Measurements from ENCODE around the gene YIPF1.

Gene YIPF1

GRCh38 chr1:53862507-53862906 is 27.1 kb downstream of the YIPF1 start:
- H3K27ac ChIP-seq, result peak overlapping the region in 9 of 11 experiments; percentile 14 to 80 (median 57); a peak in 17 of 22 replicates
- peak overlapping the region in 7 of 11 experiments; percentile 5 to 68 (median 60); a peak in 11 of 22 replicates for H3K9ac ChIP-seq
- peaks cover 20 to 36% (median 32%) of the 10 kb centered on the region in 10 experiments for H3K4me1 ChIP-seq
- peaks cover 0 to 8% (median 0%) of the 10 kb centered on the region in 11 experiments; a peak in 2 of 22 replicates for H4K20me1 ChIP-seq
- no peaks in the 10 kb centered on the region for H3K9me3 ChIP-seq (replicated peaks in 1 of 11)
- no peaks in the 10 kb centered on the region for H3K27me3 ChIP-seq
- H3K4me3 ChIP-seq, result peak overlapping the region in 3 of 10 experiments; percentile 20 to 34 (median 31); a peak in 2 of 20 replicates
- H3K4me2 ChIP-seq, result peak overlapping the region; percentile 34 to 94 (median 77)
- H3K36me3 ChIP-seq, result peaks cover 34 to 74% (median 46%) of the 10 kb centered on the region in 11 experiments
- no peak for TF ChIP-seq Cebpa-rat (IDR thresholded peaks at IDR 0.05)

GRCh38 chr1:53860967-53861411 is 28.6 kb downstream of the YIPF1 start:
- Histone ChIP-seq H3K9me3 (replicated peaks in 1 of 11) (no peaks in the 10 kb centered on the region), H3K27me3 (no peaks in the 10 kb centered on the region), H3K9ac (no peak overlapping the region), H3K4me3 (no peak overlapping the region), H3K27ac (no peak overlapping the region), H3K4me1 (peaks cover 20 to 36% (median 32%) of the 10 kb centered on the region in 10 experiments), H3K36me3 (peaks cover 40 to 74% (median 51%) of the 10 kb centered on the region in 11 experiments), H3K4me2 (peak overlapping the region in 8 of 11 experiments; percentile 31 to 88 (median 42); a peak in 15 of 22 replicates), H4K20me1 (peaks cover 0 to 8% (median 0%) of the 10 kb centered on the region in 11 experiments; a peak in 2 of 22 replicates)
- TF ChIP-seq Cebpa-rat (IDR thresholded peaks at IDR 0.05), result no peak

- peaks cover 7 to 18% (median 15%) of the 10 kb centered on the region in 11 experiments; a peak in 21 of 22 replicates for H3K9me3 ChIP-seq (replicated peaks in 1 of 11)
- H4K20me1 ChIP-seq, result no peaks in the 10 kb centered on the region
- H3K27me3 ChIP-seq, result no peaks in the 10 kb centered on the region
- no peak for TF ChIP-seq Cebpa-rat (IDR thresholded peaks at IDR 0.05)
- no peak overlapping the region for H3K27ac ChIP-seq
- no peak overlapping the region for H3K4me2 ChIP-seq
- H3K4me1 ChIP-seq, result peaks cover 0 to 11% (median under 1%) of the 10 kb centered on the region in 10 experiments; a peak in 6 of 20 replicates
- H3K4me3 ChIP-seq, result no peak overlapping the region
- H3K36me3 ChIP-seq, result peaks cover 59 to 84% (median 74%) of the 10 kb centered on the region in 11 experiments
- H3K9ac ChIP-seq, result no peak overlapping the region
These were observed 37.9 kb downstream of the YIPF1 start for GRCh38 chr1:53851571-53852285.

- no peak overlapping the region for H3K27ac ChIP-seq
- H3K4me2 ChIP-seq, result no peak overlapping the region
- no peaks in the 10 kb centered on the region for H3K27me3 ChIP-seq
- no peak overlapping the region for H3K9ac ChIP-seq
- no peak for TF ChIP-seq Cebpa-rat (IDR thresholded peaks at IDR 0.05)
- H3K36me3 ChIP-seq, result peaks cover 45 to 69% (median 58%) of the 10 kb centered on the region in 11 experiments
- peaks cover 0 to 11% (median 6%) of the 10 kb centered on the region in 10 experiments; a peak in 7 of 20 replicates for H3K4me1 ChIP-seq
- H4K20me1 ChIP-seq, result no peaks in the 10 kb centered on the region
- peaks cover 7 to 18% (median 15%) of the 10 kb centered on the region in 11 experiments; a peak in 21 of 22 replicates for H3K9me3 ChIP-seq (replicated peaks in 1 of 11)
- no peak overlapping the region for H3K4me3 ChIP-seq
These were observed 39.4 kb downstream of the YIPF1 start for GRCh38 chr1:53850082-53850673.

- peak in 3 of 11 experiments; percentile 12 to 65 (median 29); a peak in 3 of 22 replicates for TF ChIP-seq Cebpa-rat (IDR thresholded peaks at IDR 0.05)
- Histone ChIP-seq H4K20me1 (no peaks in the 10 kb centered on the region), H3K27me3 (no peaks in the 10 kb centered on the region), H3K9ac (no peak overlapping the region), H3K4me1 (peaks cover 0 to 11% (median 6%) of the 10 kb centered on the region in 10 experiments; a peak in 7 of 20 replicates), H3K4me3 (no peak overlapping the region), H3K27ac (no peak overlapping the region), H3K4me2 (0 out of 22 replicates have a peak overlapping the region, but pooled peaks of 1 of the 11 experiments have one; percentile 1), H3K36me3 (peaks cover 25 to 47% (median 36%) of the 10 kb centered on the region in 11 experiments), H3K9me3 (replicated peaks in 1 of 11) (peaks cover 7 to 18% (median 15%) of the 10 kb centered on the region in 11 experiments; a peak in 21 of 22 replicates)
These were observed 41.6 kb downstream of the YIPF1 start for GRCh38 chr1:53847980-53848379.

GRCh38 chr1:53842347-53842746 is 47.2 kb downstream of the YIPF1 start:
- no peak for TF ChIP-seq Cebpa-rat (IDR thresholded peaks at IDR 0.05)
- H3K9ac ChIP-seq, result no peak overlapping the region
- peaks cover 0 to 14% (median 8%) of the 10 kb centered on the region in 10 experiments; a peak in 14 of 20 replicates for H3K4me1 ChIP-seq

GRCh38 chr1:53838654-53838974 is 51.0 kb downstream of the YIPF1 start:
- H3K9ac ChIP-seq, result peak overlapping the region; percentile 88 to 99 (median 94)
- peaks cover 0 to 12% (median 7%) of the 10 kb centered on the region in 11 experiments; a peak in 10 of 22 replicates for H3K36me3 ChIP-seq
- peaks cover 0 to 36% (median 19%) of the 10 kb centered on the region in 11 experiments; a peak in 16 of 22 replicates for H4K20me1 ChIP-seq
- H3K4me3 ChIP-seq, result peak overlapping the region; percentile 81 to 99 (median 92); a peak in 19 of 20 replicates
- peaks cover 28 to 42% (median 37%) of the 10 kb centered on the region in 10 experiments for H3K4me1 ChIP-seq
- peaks cover 11 to 18% (median 15%) of the 10 kb centered on the region in 11 experiments for H3K9me3 ChIP-seq (replicated peaks in 1 of 11)
- no peak for TF ChIP-seq Cebpa-rat (IDR thresholded peaks at IDR 0.05)
- H3K27me3 ChIP-seq, result no peaks in the 10 kb centered on the region
- peak overlapping the region; percentile 90 to 100 (median 96); a peak in 19 of 22 replicates for H3K27ac ChIP-seq
- H3K4me2 ChIP-seq, result peak overlapping the region; percentile 51 to 90 (median 83); a peak in 21 of 22 replicates

More at GRCh38 chr1:53842347-53842746, 47.2 kb downstream of the YIPF1 start:
- Histone ChIP-seq H3K4me2 (no peak overlapping the region), H3K9me3 (replicated peaks in 1 of 11) (peaks cover 11 to 18% (median 15%) of the 10 kb centered on the region in 11 experiments), H3K27me3 (no peaks in the 10 kb centered on the region), H3K4me3 (no peak overlapping the region), H3K27ac (no peak overlapping the region), H4K20me1 (no peaks in the 10 kb centered on the region), H3K36me3 (no peaks in the 10 kb centered on the region)

GRCh38 chr1:53837924-53838653 is 51.5 kb downstream of the YIPF1 start, which contains the start of gene NDC1:
Gene NDC1, minus strand, starts transcription at chr1:53838296. Its CDS starts 35 bp downstream, at chr1:53838261.
- no peaks in the 10 kb centered on the region for H3K27me3 ChIP-seq
- H3K9me3 ChIP-seq (replicated peaks in 1 of 11), result peaks cover 11 to 18% (median 15%) of the 10 kb centered on the region in 11 experiments
- peaks cover 0 to 16% (median 9%) of the 10 kb centered on the region in 11 experiments; a peak in 11 of 22 replicates for H3K36me3 ChIP-seq
- H3K4me1 ChIP-seq, result peaks cover 28 to 42% (median 37%) of the 10 kb centered on the region in 10 experiments
- peak within 1 kb of the TSS; percentile 70 to 90 (median 84) for H3K4me2 ChIP-seq
- TF ChIP-seq Cebpa-rat (IDR thresholded peaks at IDR 0.05), result no peak
- H3K27ac ChIP-seq, result peak within 1 kb of the TSS; percentile 90 to 100 (median 96)
- H3K9ac ChIP-seq, result peak within 1 kb of the TSS; percentile 88 to 99 (median 94)
- H3K4me3 ChIP-seq, result peak within 1 kb of the TSS; percentile 81 to 99 (median 92)
- H4K20me1 ChIP-seq, result peaks cover 0 to 40% (median 22%) of the 10 kb centered on the region in 11 experiments; a peak in 17 of 22 replicates
